ENCODE measurements around the gene P2RY2.
"Not testable (repeated sequence)": the region's sequence is repeated elsewhere in the genome, so short reads cannot be mapped to it uniquely, and the experiment has no call there.

The P2RY2 gene

GRCh38 chr11:73196576-73196975, 21.5 kb upstream of the P2RY2 start:
- peaks cover 15% of the 10 kb centered on the region for H3K4me1 ChIP-seq (ENCODE audit: control insufficient read depth, insufficient read depth, low read length, poor library complexity, severe bottlenecking)
- WGBS, 2 experiments (ENCODE audit: insufficient coverage in 2 of 2), result 93 to 97% methylated on average over 3 of the region's 6 CpGs
- H3K9me3 ChIP-seq (ENCODE audit: control insufficient read depth, low read length), result no peaks in the 10 kb centered on the region
- H3K4me3 ChIP-seq (ENCODE audit: extremely low read depth, insufficient read depth, low read length, poor library complexity, severe bottlenecking), result no peak overlapping the region
- H3K27ac ChIP-seq (ENCODE audit: low read depth, low read length, severe bottlenecking), result no peak overlapping the region
- H3K36me3 ChIP-seq (ENCODE audit: control insufficient read depth, insufficient read depth, low read length), result no peaks in the 10 kb centered on the region

GRCh38 chr11:73197348-73197747, 20.7 kb upstream of the P2RY2 start:
- H3K4me3 ChIP-seq (ENCODE audit: extremely low read depth, insufficient read depth, low read length, poor library complexity, severe bottlenecking), result no peak overlapping the region
- whole genome bisulfite sequencing, 2 experiments (ENCODE audit: insufficient coverage in 2 of 2), result 97 to 100% methylated on average over 3 of the region's 4 CpGs
- no peaks in the 10 kb centered on the region for H3K36me3 ChIP-seq (ENCODE audit: control insufficient read depth, insufficient read depth, low read length)
- peaks cover 15% of the 10 kb centered on the region for H3K4me1 ChIP-seq (ENCODE audit: control insufficient read depth, insufficient read depth, low read length, poor library complexity, severe bottlenecking)
- H3K27ac ChIP-seq (ENCODE audit: low read depth, low read length, severe bottlenecking), result no peak overlapping the region
- H3K9me3 ChIP-seq (ENCODE audit: control insufficient read depth, low read length), result no peaks in the 10 kb centered on the region

GRCh38 chr11:73197787-73198186, 20.3 kb upstream of the P2RY2 start:
- not testable (repeated sequence) for H3K9me3 ChIP-seq (ENCODE audit: control insufficient read depth, low read length); H3K27ac ChIP-seq (ENCODE audit: low read depth, low read length, severe bottlenecking); H3K36me3 ChIP-seq (ENCODE audit: control insufficient read depth, insufficient read depth, low read length); H3K4me3 ChIP-seq (ENCODE audit: extremely low read depth, insufficient read depth, low read length, poor library complexity, severe bottlenecking)
- WGBS, 2 experiments (ENCODE audit: insufficient coverage in 2 of 2), result 92 to 93% methylated on average over 4 to 7 of the region's 7 CpGs
- H3K4me1 ChIP-seq (ENCODE audit: control insufficient read depth, insufficient read depth, low read length, poor library complexity, severe bottlenecking), result peaks cover 15% of the 10 kb centered on the region

GRCh38 chr11:73198677-73199076, 19.4 kb upstream of the P2RY2 start:
- H3K4me1 ChIP-seq (ENCODE audit: control insufficient read depth, insufficient read depth, low read length, poor library complexity, severe bottlenecking), result peaks cover 15% of the 10 kb centered on the region
- H3K27ac ChIP-seq (ENCODE audit: low read depth, low read length, severe bottlenecking), result peak overlapping the region; percentile 47
- no peaks in the 10 kb centered on the region for H3K36me3 ChIP-seq (ENCODE audit: control insufficient read depth, insufficient read depth, low read length)
- H3K9me3 ChIP-seq (ENCODE audit: control insufficient read depth, low read length), result no peaks in the 10 kb centered on the region
- 56 to 63% methylated on average over 2 of the region's 3 CpGs for WGBS, 2 experiments (ENCODE audit: insufficient coverage in 2 of 2)
- no peak overlapping the region for H3K4me3 ChIP-seq (ENCODE audit: extremely low read depth, insufficient read depth, low read length, poor library complexity, severe bottlenecking)

- H3K36me3 ChIP-seq (ENCODE audit: control insufficient read depth, insufficient read depth, low read length), result no peaks in the 10 kb centered on the region
- 67% methylated on average over 1 of the region's 4 CpGs; no CpG with 5 or more reads in 1 of the 2 experiments for WGBS, 2 experiments (ENCODE audit: insufficient coverage in 2 of 2)
- H3K9me3 ChIP-seq (ENCODE audit: control insufficient read depth, low read length), result no peaks in the 10 kb centered on the region
- peaks cover 15% of the 10 kb centered on the region for H3K4me1 ChIP-seq (ENCODE audit: control insufficient read depth, insufficient read depth, low read length, poor library complexity, severe bottlenecking)
- no peak overlapping the region for H3K27ac ChIP-seq (ENCODE audit: low read depth, low read length, severe bottlenecking)
- H3K4me3 ChIP-seq (ENCODE audit: extremely low read depth, insufficient read depth, low read length, poor library complexity, severe bottlenecking), result no peak overlapping the region
These were observed 18.6 kb upstream of the P2RY2 start for GRCh38 chr11:73199446-73199845.

- H3K4me3 ChIP-seq (ENCODE audit: extremely low read depth, insufficient read depth, low read length, poor library complexity, severe bottlenecking), result no peak overlapping the region
- no peaks in the 10 kb centered on the region for H3K36me3 ChIP-seq (ENCODE audit: control insufficient read depth, insufficient read depth, low read length)
- peak overlapping the region; percentile 13 for H3K27ac ChIP-seq (ENCODE audit: low read depth, low read length, severe bottlenecking)
- no peaks in the 10 kb centered on the region for H3K9me3 ChIP-seq (ENCODE audit: control insufficient read depth, low read length)
- peaks cover 15% of the 10 kb centered on the region for H3K4me1 ChIP-seq (ENCODE audit: control insufficient read depth, insufficient read depth, low read length, poor library complexity, severe bottlenecking)
These were observed 17.8 kb upstream of the P2RY2 start for GRCh38 chr11:73200256-73200655.

GRCh38 chr11:73201249-73201648, 16.8 kb upstream of the P2RY2 start:
- no peaks in the 10 kb centered on the region for H3K9me3 ChIP-seq (ENCODE audit: control insufficient read depth, low read length)
- no peak overlapping the region for H3K27ac ChIP-seq (ENCODE audit: low read depth, low read length, severe bottlenecking)
- H3K36me3 ChIP-seq (ENCODE audit: control insufficient read depth, insufficient read depth, low read length), result no peaks in the 10 kb centered on the region
- WGBS, 2 experiments (ENCODE audit: insufficient coverage in 2 of 2), result 70 to 79% methylated on average over 5 to 6 of the region's 6 CpGs
- H3K4me3 ChIP-seq (ENCODE audit: extremely low read depth, insufficient read depth, low read length, poor library complexity, severe bottlenecking), result no peak overlapping the region
- peaks cover 15% of the 10 kb centered on the region for H3K4me1 ChIP-seq (ENCODE audit: control insufficient read depth, insufficient read depth, low read length, poor library complexity, severe bottlenecking)

- Histone ChIP-seq H3K9me3 (ENCODE audit: control insufficient read depth, low read length) (no peaks in the 10 kb centered on the region), H3K27ac (ENCODE audit: low read depth, low read length, severe bottlenecking) (no peak overlapping the region), H3K4me1 (ENCODE audit: control insufficient read depth, insufficient read depth, low read length, poor library complexity, severe bottlenecking) (peaks cover 15% of the 10 kb centered on the region), H3K36me3 (ENCODE audit: control insufficient read depth, insufficient read depth, low read length) (no peaks in the 10 kb centered on the region), H3K4me3 (ENCODE audit: extremely low read depth, insufficient read depth, low read length, poor library complexity, severe bottlenecking) (no peak overlapping the region)
- WGBS, 2 experiments (ENCODE audit: insufficient coverage in 2 of 2), result 93 to 98% methylated on average over 5 of the region's 8 CpGs
These were observed 15.9 kb upstream of the P2RY2 start for GRCh38 chr11:73201888-73202780.

- H3K27ac ChIP-seq (ENCODE audit: low read depth, low read length, severe bottlenecking), result no peak overlapping the region
- H3K9me3 ChIP-seq (ENCODE audit: control insufficient read depth, low read length), result no peaks in the 10 kb centered on the region
- no peaks in the 10 kb centered on the region for H3K36me3 ChIP-seq (ENCODE audit: control insufficient read depth, insufficient read depth, low read length)
- WGBS, 2 experiments (ENCODE audit: insufficient coverage in 2 of 2), result 94 to 97% methylated on average over 5 of the region's 6 CpGs
- peaks cover 15% of the 10 kb centered on the region for H3K4me1 ChIP-seq (ENCODE audit: control insufficient read depth, insufficient read depth, low read length, poor library complexity, severe bottlenecking)
- no peak overlapping the region for H3K4me3 ChIP-seq (ENCODE audit: extremely low read depth, insufficient read depth, low read length, poor library complexity, severe bottlenecking)
These were observed 14.8 kb upstream of the P2RY2 start for GRCh38 chr11:73203322-73203721.

GRCh38 chr11:73203790-73204189, 14.3 kb upstream of the P2RY2 start:
- no peaks in the 10 kb centered on the region for H3K36me3 ChIP-seq (ENCODE audit: control insufficient read depth, insufficient read depth, low read length)
- H3K9me3 ChIP-seq (ENCODE audit: control insufficient read depth, low read length), result peaks cover 1% of the 10 kb centered on the region
- 87 to 100% methylated on average over 2 to 4 of the region's 4 CpGs for WGBS, 2 experiments (ENCODE audit: insufficient coverage in 2 of 2)
- H3K4me1 ChIP-seq (ENCODE audit: control insufficient read depth, insufficient read depth, low read length, poor library complexity, severe bottlenecking), result peaks cover 11% of the 10 kb centered on the region
- H3K27ac ChIP-seq (ENCODE audit: low read depth, low read length, severe bottlenecking), result no peak overlapping the region
- H3K4me3 ChIP-seq (ENCODE audit: extremely low read depth, insufficient read depth, low read length, poor library complexity, severe bottlenecking), result no peak overlapping the region

GRCh38 chr11:73204711-73205121, 13.4 kb upstream of the P2RY2 start:
- H3K4me3 ChIP-seq (ENCODE audit: extremely low read depth, insufficient read depth, low read length, poor library complexity, severe bottlenecking), result no peak overlapping the region
- H3K4me1 ChIP-seq (ENCODE audit: control insufficient read depth, insufficient read depth, low read length, poor library complexity, severe bottlenecking), result peaks cover 9% of the 10 kb centered on the region
- no peak overlapping the region for H3K27ac ChIP-seq (ENCODE audit: low read depth, low read length, severe bottlenecking)
- 81 to 87% methylated on average over 3 to 5 of the region's 8 CpGs for WGBS, 2 experiments (ENCODE audit: insufficient coverage in 2 of 2)
- peaks cover 4% of the 10 kb centered on the region for H3K9me3 ChIP-seq (ENCODE audit: control insufficient read depth, low read length)
- H3K36me3 ChIP-seq (ENCODE audit: control insufficient read depth, insufficient read depth, low read length), result no peaks in the 10 kb centered on the region
